Activated CD8-positive, alpha-beta T cell treated with anti-CD3 and anti-CD28 coated beads for 36 hours (primary cell): ENCODE data around the gene GPATCH8. TPM values are rescaled to one million over a fixed set of nuclear protein-coding genes. Genes with fewer than 3 reads are reported as not detected.
A peak's percentile ranks its signal among the peaks of the same experiment; 100 is the strongest.

Experiments used
- ATAC-seq: fragments of 200-7000 bp; cut with Tn5 transposase; one replicate; pipeline ENCODE4 v1.10.0; 2021; ENCODE audit warnings: mild to moderate bottlenecking, moderate library complexity
- CTCF ChIA-PET: fragments of 350-600 bp; sonication (Branson Sonifier 250); formaldehyde crosslinking; loops from one replicate; lab custom pipeline; 2021; ENCODE audit warnings: antibody characterized with exemption; lab: Charles Lee
- POLR2A ChIA-PET: fragments of 350-600 bp; sonication (Branson Sonifier 250); formaldehyde crosslinking; loops from one replicate; lab custom pipeline; 2021; ENCODE audit warnings: antibody characterized with exemption; lab: Charles Lee
- DNase-seq: peaks from one replicate; pipeline ENCODE4 v3.0.0-alpha.2; 2020
- H3K27ac Mint-ChIP-seq: one replicate; pipeline ENCODE4 v1.8.0; 2021; ENCODE audit warnings: mild to moderate bottlenecking, mixed read lengths
- H3K27me3 Mint-ChIP-seq: one replicate; pipeline ENCODE4 v1.8.0; 2021; ENCODE audit warnings: mixed read lengths
- H3K36me3 Mint-ChIP-seq: one replicate; pipeline ENCODE4 v1.8.0; 2021; ENCODE audit warnings: low read depth, mixed read lengths
- H3K4me1 Mint-ChIP-seq: one replicate; pipeline ENCODE4 v1.8.0; 2021; ENCODE audit warnings: low read depth, mixed read lengths
- H3K4me3 Mint-ChIP-seq: one replicate; pipeline ENCODE4 v1.8.0; 2021; ENCODE audit warnings: mild to moderate bottlenecking, moderate library complexity, mixed read lengths
- H3K9me3 Mint-ChIP-seq: one replicate; pipeline ENCODE4 v1.8.0; 2021; ENCODE audit warnings: mixed read lengths
- CTCF ChIP-seq: fragments of 200-600 bp; IDR thresholded peaks from one replicate; pipeline ENCODE4 v1.8.0; 2022; ENCODE audit warnings: antibody characterized with exemption, mild to moderate bottlenecking
- intact Hi-C: fragments of 100-400 bp; cut with micrococcal nuclease; formaldehyde crosslinking; loops from one replicate; pipeline ENCODE4 v1.10.0; 2022
- total RNA-seq, 2 experiments: library from RNA; stranded (reverse); gene quantifications; one replicate each; pipeline ENCODE4 v1.2.3, GENCODE V29; 2021

Gene GPATCH8
- total RNA-seq, 2 experiments from 2014 or later: 34.0 to 36.8 TPM

GRCh38 chr17:44354582-44355561 lies 148.3 kb downstream of the GPATCH8 start:
- CTCF ChIA-PET: interaction anchor here (0.5 to 6.2 kb wide), 22 partner anchors 7 to 169 kb away, joined by 3 to 51 read pairs (median 4); partner anchors contain the start of genes FAM171A2, GRN and TMUB2
- H3K4me1 Mint-ChIP-seq: no peaks in the 10 kb centered on the region
- peaks cover 2% of the 10 kb centered on the region for H3K36me3 Mint-ChIP-seq
- H3K27ac Mint-ChIP-seq: no peak overlapping the region
- POLR2A ChIA-PET: interaction anchor here (1.3 to 1.5 kb wide), 3 partner anchors 20 to 156 kb away, joined by 3 to 4 read pairs (median 3); partner anchors contain the start of gene ATXN7L3
- intact Hi-C loops: no loop called here
- peak; percentile 65 for TF ChIP-seq CTCF
- peak overlapping the region; percentile 64 for H3K4me3 Mint-ChIP-seq
- no peaks in the 10 kb centered on the region for H3K9me3 Mint-ChIP-seq
- no peaks in the 10 kb centered on the region for H3K27me3 Mint-ChIP-seq
- DNase-seq: peak; percentile 77
- ATAC-seq: peak; percentile 55

- peak overlapping the region; percentile 44 for H3K4me3 Mint-ChIP-seq
- intact Hi-C loops: no loop called here
- DNase-seq (no peak), ATAC-seq (peak; percentile 4)
- no peaks in the 10 kb centered on the region for H3K27me3 Mint-ChIP-seq
- POLR2A ChIA-PET: interaction anchor here (1.3 to 1.6 kb wide), 3 partner anchors 31 to 169 kb away, joined by 3 to 5 read pairs (median 5); no protein-coding TSS in a partner anchor
- H3K36me3 Mint-ChIP-seq: peaks cover 2% of the 10 kb centered on the region
- H3K4me1 Mint-ChIP-seq: no peaks in the 10 kb centered on the region
- CTCF ChIA-PET: interaction anchor here (0.6 to 6.2 kb wide), 22 partner anchors 8 to 410 kb away, joined by 3 to 51 read pairs (median 4); partner anchors contain the start of genes FAM171A2, GRN and TMUB2
- no peak for TF ChIP-seq CTCF
- H3K9me3 Mint-ChIP-seq: no peaks in the 10 kb centered on the region
- H3K27ac Mint-ChIP-seq: no peak overlapping the region
Observed at GRCh38 chr17:44353672-44354331, 149.4 kb downstream of the GPATCH8 start.

- CTCF ChIA-PET: interaction anchor here (0.7 to 6.2 kb wide), 12 partner anchors 8 to 409 kb away, joined by 3 to 51 read pairs (median 4); partner anchors contain the start of genes FAM171A2 and GRN
- Mint-ChIP-seq H3K4me1 (peaks cover 7% of the 10 kb centered on the region), H3K36me3 (peaks cover 2% of the 10 kb centered on the region), H3K9me3 (no peaks in the 10 kb centered on the region), H3K27me3 (no peaks in the 10 kb centered on the region), H3K4me3 (peak overlapping the region; percentile 24), H3K27ac (no peak overlapping the region)
- DNase-seq (no peak), ATAC-seq (no peak)
- POLR2A ChIA-PET: interaction anchor here (1.0 to 1.6 kb wide), 3 partner anchors 32 to 170 kb away, joined by 3 to 5 read pairs (median 5); no protein-coding TSS in a partner anchor
- no peak for TF ChIP-seq CTCF
- intact Hi-C loops: no loop called here
Observed at GRCh38 chr17:44352828-44353671, 150.2 kb downstream of the GPATCH8 start.

GRCh38 chr17:44351961-44352827 lies 151.0 kb downstream of the GPATCH8 start:
- H3K27me3 Mint-ChIP-seq: no peaks in the 10 kb centered on the region
- no peak for TF ChIP-seq CTCF
- H3K4me1 Mint-ChIP-seq: peaks cover 8% of the 10 kb centered on the region
- CTCF ChIA-PET: interaction anchor here (0.7 to 6.2 kb wide), 10 partner anchors 9 to 171 kb away, joined by 3 to 51 read pairs (median 8); partner anchors contain the start of gene FAM171A2
- no peaks in the 10 kb centered on the region for H3K9me3 Mint-ChIP-seq
- H3K27ac Mint-ChIP-seq: no peak overlapping the region
- ATAC-seq: no peak
- POLR2A ChIA-PET: interaction anchor here (1.0 to 1.6 kb wide), 2 partner anchors 33 to 143 kb away, joined by 3 to 5 read pairs; no protein-coding TSS in a partner anchor
- no peak overlapping the region for H3K4me3 Mint-ChIP-seq
- intact Hi-C loops: no loop called here
- no peak for DNase-seq
- peaks cover 2% of the 10 kb centered on the region for H3K36me3 Mint-ChIP-seq
